CD4-positive, alpha-beta memory T cell (primary cell): ENCODE data around the gene KDM7A. TPM values are rescaled to one million over a fixed set of nuclear protein-coding genes. Genes with fewer than 3 reads are reported as not detected.
A peak's percentile ranks its signal among the peaks of the same experiment; 100 is the strongest.

Source experiments
- CTCF ChIA-PET: fragments of 350-600 bp; sonication (Branson Sonifier 250); formaldehyde crosslinking; loops from one replicate; lab custom pipeline; 2021; ENCODE audit warnings: inconsistent platforms; ENCODE audit not compliant: partially characterized antibody; lab: Charles Lee
- POLR2A ChIA-PET: fragments of 350-600 bp; sonication (Branson Sonifier 250); formaldehyde crosslinking; loops from one replicate; lab custom pipeline; 2021; ENCODE audit not compliant: partially characterized antibody; lab: Charles Lee
- DNase-seq, 5 donors: peaks; one replicate each; pipeline versions ENCODE4 v3.0.0 to v3.0.0-alpha.2; 2020 to 2022; ENCODE audit warnings: mixed read lengths in 1 of 5
- H3K27ac ChIP-seq: one replicate; pipeline ENCODE4 v1.7.0; 2013; ENCODE audit warnings: low read depth, low read length
- H3K27me3 ChIP-seq: 2 replicates; pipeline ENCODE4 v1.7.0; 2013; ENCODE audit warnings: mild to moderate bottlenecking, low read length, moderate library complexity; ENCODE audit not compliant: insufficient read depth
- H3K36me3 ChIP-seq: 2 replicates; pipeline ENCODE4 v1.7.0; 2013; ENCODE audit warnings: mild to moderate bottlenecking, low read length, moderate library complexity; ENCODE audit not compliant: insufficient read depth
- H3K4me1 ChIP-seq: 2 replicates; pipeline ENCODE4 v1.7.0; 2013; ENCODE audit warnings: mild to moderate bottlenecking, low read length, moderate library complexity; ENCODE audit not compliant: insufficient read depth
- H3K4me3 ChIP-seq, 2 donors: one replicate each; pipeline ENCODE4 v1.7.0; 2013; ENCODE audit warnings: low read length in 2 of 2, mild to moderate bottlenecking in 1 of 2
- H3K9me3 ChIP-seq, 2 donors: one replicate each; pipeline ENCODE4 v1.7.0; 2013; ENCODE audit warnings: low read length in 2 of 2, control low read depth in 1 of 2; ENCODE audit not compliant: control insufficient read depth in 1 of 2
- H3K27ac Mint-ChIP-seq, 7 donors: one replicate each; pipeline ENCODE4 v1.8.0; 2020 to 2021; ENCODE audit warnings: mixed read lengths in 7 of 7, mild to moderate bottlenecking in 6 of 7, inconsistent platforms in 3 of 7, moderate library complexity in 3 of 7
- H3K27me3 Mint-ChIP-seq, 2 donors: one replicate each; pipeline ENCODE4 v1.8.0; 2020 to 2021; ENCODE audit warnings: mixed read lengths in 2 of 2
- H3K36me3 Mint-ChIP-seq, 2 donors: one replicate each; pipeline ENCODE4 v1.8.0; 2020 to 2021; ENCODE audit warnings: mixed read lengths in 2 of 2, inconsistent platforms in 1 of 2, mild to moderate bottlenecking in 1 of 2
- H3K4me1 Mint-ChIP-seq, 4 donors: one replicate each; pipeline ENCODE4 v1.8.0; 2020 to 2021; ENCODE audit warnings: mixed read lengths in 4 of 4, mild to moderate bottlenecking in 1 of 4
- H3K4me3 Mint-ChIP-seq, 8 donors: one replicate each; pipeline ENCODE4 v1.8.0; 2020 to 2021; ENCODE audit warnings: mixed read lengths in 8 of 8, mild to moderate bottlenecking in 7 of 8, moderate library complexity in 6 of 8, inconsistent platforms in 3 of 8
- H3K9me3 Mint-ChIP-seq, 8 donors: one replicate each; pipeline ENCODE4 v1.8.0; 2020 to 2021; ENCODE audit warnings: mixed read lengths in 8 of 8, mild to moderate bottlenecking in 5 of 8, inconsistent platforms in 3 of 8, moderate library complexity in 1 of 8
- intact Hi-C: fragments of 100-400 bp; cut with micrococcal nuclease; formaldehyde crosslinking; loops from one replicate; pipeline ENCODE4 v1.15.1; 2023
- polyA plus RNA-seq, 2 donors: library from polyadenylated mRNA; unstranded; fragments of 300-500 nt; fragmentation: Illumina TruSeq; gene quantifications; one replicate each; pipeline ENCODE4 v1.2.3, GENCODE V29; 2021
- total RNA-seq, 2 experiments: library from RNA; stranded (reverse); gene quantifications; one replicate each; pipeline ENCODE4 v1.2.3, GENCODE V29; 2021

KDM7A gene
- total RNA-seq, result 10 to 100 TPM; 42.8 to 45.9 TPM
- 1 to 10 TPM; 3.3 to 4.4 TPM for polyA plus RNA-seq

- H3K36me3 ChIP-seq, result no peaks in the 10 kb centered on the region
- CTCF ChIA-PET, result interaction anchor here (0.7 to 3.9 kb wide), 11 partner anchors 11 to 300 kb away, joined by 3 to 29 read pairs (median 3); no protein-coding TSS in a partner anchor
- H3K36me3 Mint-ChIP-seq, result peaks cover 0 to 14% of the 10 kb centered on the region in 2 donors
- H3K4me3 ChIP-seq, result peak within 1 kb of the TSS; percentile 0 to 96
- DNase-seq, result peak; percentile 89 to 94 (median 92)
- no peaks in the 10 kb centered on the region for H3K9me3 ChIP-seq
- intact Hi-C loops, result loop anchor here (2.0 to 10.0 kb wide), 5 partner anchors 220 to 1082 kb away; partner anchors contain the start of genes MRPS33, NDUFB2 and SLC37A3
- peak within 1 kb of the TSS; percentile 87 to 94 (median 91) for H3K4me3 Mint-ChIP-seq
- H3K4me1 Mint-ChIP-seq, result peaks cover 19 to 42% (median 33%) of the 10 kb centered on the region in 4 donors
- no peaks in the 10 kb centered on the region for H3K27me3 ChIP-seq
- peaks cover 33% of the 10 kb centered on the region for H3K4me1 ChIP-seq
- POLR2A ChIA-PET, result interaction anchor here (0.6 to 5.4 kb wide), 39 partner anchors 8 to 1082 kb away, joined by 3 to 269 read pairs (median 5); partner anchors contain the start of genes LUC7L2, MKRN1, MRPS33 and PARP12
- peak within 1 kb of the TSS; percentile 85 for H3K27ac ChIP-seq
- H3K27ac Mint-ChIP-seq, result peak within 1 kb of the TSS; percentile 72 to 98 (median 94)
- peaks cover under 1 to 6% of the 10 kb centered on the region in 2 donors for H3K27me3 Mint-ChIP-seq
- peaks cover 0 to 2% (median 0%) of the 10 kb centered on the region in 8 donors for H3K9me3 Mint-ChIP-seq
Measured at GRCh38 chr7:140176811-140177702, at the start of gene KDM7A. Gene KDM7A, minus strand, starts transcription at chr7:140176983. Its CDS starts 46 bp downstream, at chr7:140176937.

DNA sequence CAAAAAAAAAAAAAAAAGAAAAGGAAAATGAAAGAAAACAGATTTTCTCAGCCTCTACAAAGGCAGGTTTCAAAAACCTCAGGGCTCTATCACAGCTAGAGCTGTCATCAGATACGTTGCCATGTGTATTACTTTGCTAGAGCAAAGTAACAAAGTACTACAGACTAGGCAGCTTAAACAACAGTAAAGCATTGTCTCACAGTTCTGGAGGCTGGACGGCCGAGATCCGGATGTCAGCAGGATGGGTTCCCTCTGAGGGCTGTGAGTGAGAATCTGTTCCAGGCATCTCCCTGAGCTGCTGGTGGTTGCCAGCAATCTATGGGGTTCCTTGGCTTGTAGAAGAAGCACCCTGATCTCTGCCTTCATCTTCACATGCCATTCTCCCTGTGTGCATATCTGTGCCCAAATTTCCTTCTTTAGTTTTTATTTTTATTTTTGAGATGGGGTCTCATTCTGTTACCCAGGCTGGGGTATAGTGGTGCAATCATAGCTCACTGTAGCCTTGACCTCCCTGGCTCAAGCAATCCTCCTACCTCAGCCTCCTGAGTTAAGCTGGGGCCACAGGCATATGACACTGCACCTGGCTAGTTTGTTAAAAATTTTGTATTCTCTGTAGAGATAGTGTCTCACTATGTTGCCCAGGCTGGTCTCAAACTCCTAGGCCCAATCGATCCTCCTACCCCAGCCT is 48.9 kb upstream of the KDM7A start:
- no peak overlapping the region for H3K27ac ChIP-seq

DNA sequence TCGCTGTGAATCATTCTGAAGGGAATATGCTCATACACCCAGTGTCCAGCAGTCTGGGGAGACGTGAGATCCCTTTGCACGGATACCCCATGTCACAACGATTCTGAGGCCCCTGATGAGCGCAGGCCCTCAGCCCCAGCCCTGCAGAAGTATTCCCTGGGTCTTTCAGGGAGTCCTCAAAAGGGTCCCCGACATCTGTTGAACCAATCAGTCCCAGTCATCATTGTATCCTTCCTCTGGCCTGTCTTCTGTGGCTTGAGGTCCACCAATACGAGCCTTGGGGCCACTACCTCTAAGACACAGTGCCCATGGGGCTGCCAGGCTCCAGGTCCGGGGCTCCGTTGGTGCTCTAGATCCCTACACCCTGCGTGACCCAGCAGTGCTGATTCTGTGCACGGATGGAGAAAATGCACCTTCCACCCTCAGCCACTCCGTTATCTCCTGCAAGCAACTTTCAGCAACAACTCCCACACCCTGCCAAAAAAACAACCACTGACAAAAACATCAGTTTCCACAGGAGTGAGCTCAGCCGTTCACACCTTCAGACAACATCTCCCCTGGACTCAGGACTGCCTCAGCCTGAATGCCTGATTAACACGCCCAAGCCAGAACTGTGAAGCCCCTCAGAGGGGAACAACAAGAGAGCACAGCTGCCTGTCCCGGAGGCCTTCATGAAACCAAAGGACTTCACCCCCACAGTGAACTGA is 46.9 kb upstream of the KDM7A start:
- no peak overlapping the region for H3K4me3 ChIP-seq
- CTCF ChIA-PET, result interaction anchor here (0.8 kb wide), 1 partner anchor 48 kb away, joined by 3 read pairs; no protein-coding TSS in a partner anchor
- no peaks in the 10 kb centered on the region for H3K27me3 ChIP-seq
- Mint-ChIP-seq H3K4me1 (peaks cover 22 to 47% (median 33%) of the 10 kb centered on the region in 4 donors), H3K27me3 (no peaks in the 10 kb centered on the region), H3K27ac (peak overlapping the region; percentile 54 to 91 (median 90)), H3K4me3 (peak overlapping the region in 7 of 8 donors; percentile 39 to 84 (median 68)), H3K36me3 (no peaks in the 10 kb centered on the region), H3K9me3 (peaks cover 0 to under 1% (median 0%) of the 10 kb centered on the region in 8 donors)
- intact Hi-C loops, result no loop called here
- no peaks in the 10 kb centered on the region for H3K9me3 ChIP-seq
- H3K36me3 ChIP-seq, result no peaks in the 10 kb centered on the region
- H3K4me1 ChIP-seq, result peaks cover 40% of the 10 kb centered on the region
- H3K27ac ChIP-seq, result no peak overlapping the region
- POLR2A ChIA-PET, result interaction anchor here (2.1 to 10.4 kb wide), 2 partner anchors 11 to 47 kb away, joined by 5 to 269 read pairs; partner anchors contain the start of gene KDM7A
- DNase-seq, result no peak

More for the DNA sequence above, 48.9 kb upstream of the KDM7A start:
- Histone ChIP-seq H3K9me3 (no peaks in the 10 kb centered on the region), H3K4me3 (no peak overlapping the region), H3K4me1 (peaks cover 51% of the 10 kb centered on the region), H3K27me3 (no peaks in the 10 kb centered on the region), H3K36me3 (no peaks in the 10 kb centered on the region)
- Mint-ChIP-seq H3K4me1 (peaks cover 33 to 60% (median 44%) of the 10 kb centered on the region in 4 donors), H3K36me3 (peaks cover 0 to under 1% of the 10 kb centered on the region in 2 donors), H3K27ac (peak overlapping the region; percentile 57 to 86 (median 79)), H3K27me3 (no peaks in the 10 kb centered on the region), H3K4me3 (peak overlapping the region in 5 of 8 donors; percentile 9 to 56 (median 33)), H3K9me3 (no peaks in the 10 kb centered on the region)
- ChIA-PET POLR2A (interaction anchor here (1.0 to 10.4 kb wide), 2 partner anchors 38 to 49 kb away, joined by 3 to 269 read pairs; partner anchors contain the start of gene KDM7A), CTCF (interaction anchor here (0.7 to 1.2 kb wide), 4 partner anchors 28 to 1246 kb away, joined by 3 to 4 read pairs (median 4); no protein-coding TSS in a partner anchor)
- DNase-seq, result peak in 1 of 5 donors; percentile 14
- intact Hi-C loops, result no loop called here

DNA sequence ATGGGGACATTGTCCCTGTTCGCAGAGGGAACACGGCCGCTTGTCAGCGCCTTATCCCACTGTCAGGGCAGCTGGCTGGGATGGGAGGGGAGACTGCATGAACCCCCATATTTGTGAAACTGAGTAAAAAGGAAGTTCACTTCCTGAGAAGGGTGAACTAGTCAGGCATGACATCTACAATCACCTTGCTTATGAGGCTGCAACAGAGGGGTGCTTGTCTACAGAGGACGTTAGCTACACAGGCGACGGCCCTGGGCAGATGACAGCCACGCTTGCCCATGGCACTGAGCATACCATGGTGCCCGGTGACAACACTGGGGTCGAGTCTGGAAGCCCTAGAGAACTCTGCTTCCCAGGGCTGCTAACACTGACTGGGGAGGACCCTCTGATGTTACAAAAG is 46.0 kb upstream of the KDM7A start:
- H3K27ac Mint-ChIP-seq, result peak overlapping the region in 3 of 7 donors; percentile 32 to 51 (median 36)
- Histone ChIP-seq H3K4me1 (peaks cover 40% of the 10 kb centered on the region), H3K27me3 (no peaks in the 10 kb centered on the region), H3K27ac (no peak overlapping the region), H3K4me3 (no peak overlapping the region), H3K36me3 (no peaks in the 10 kb centered on the region), H3K9me3 (peaks cover 0 to under 1% of the 10 kb centered on the region in 2 donors)
- H3K27me3 Mint-ChIP-seq, result no peaks in the 10 kb centered on the region
- intact Hi-C loops, result no loop called here
- CTCF ChIA-PET, result no interaction called here
- peaks cover 0 to 6% (median 0%) of the 10 kb centered on the region in 8 donors for H3K9me3 Mint-ChIP-seq
- POLR2A ChIA-PET, result interaction anchor here (1.5 to 10.4 kb wide), 3 partner anchors 10 to 47 kb away, joined by 3 to 269 read pairs (median 5); partner anchors contain the start of gene KDM7A
- peaks cover 22 to 41% (median 32%) of the 10 kb centered on the region in 4 donors for H3K4me1 Mint-ChIP-seq
- DNase-seq, result no peak
- H3K36me3 Mint-ChIP-seq, result no peaks in the 10 kb centered on the region
- peak overlapping the region in 1 of 8 donors; percentile 22 for H3K4me3 Mint-ChIP-seq

DNA sequence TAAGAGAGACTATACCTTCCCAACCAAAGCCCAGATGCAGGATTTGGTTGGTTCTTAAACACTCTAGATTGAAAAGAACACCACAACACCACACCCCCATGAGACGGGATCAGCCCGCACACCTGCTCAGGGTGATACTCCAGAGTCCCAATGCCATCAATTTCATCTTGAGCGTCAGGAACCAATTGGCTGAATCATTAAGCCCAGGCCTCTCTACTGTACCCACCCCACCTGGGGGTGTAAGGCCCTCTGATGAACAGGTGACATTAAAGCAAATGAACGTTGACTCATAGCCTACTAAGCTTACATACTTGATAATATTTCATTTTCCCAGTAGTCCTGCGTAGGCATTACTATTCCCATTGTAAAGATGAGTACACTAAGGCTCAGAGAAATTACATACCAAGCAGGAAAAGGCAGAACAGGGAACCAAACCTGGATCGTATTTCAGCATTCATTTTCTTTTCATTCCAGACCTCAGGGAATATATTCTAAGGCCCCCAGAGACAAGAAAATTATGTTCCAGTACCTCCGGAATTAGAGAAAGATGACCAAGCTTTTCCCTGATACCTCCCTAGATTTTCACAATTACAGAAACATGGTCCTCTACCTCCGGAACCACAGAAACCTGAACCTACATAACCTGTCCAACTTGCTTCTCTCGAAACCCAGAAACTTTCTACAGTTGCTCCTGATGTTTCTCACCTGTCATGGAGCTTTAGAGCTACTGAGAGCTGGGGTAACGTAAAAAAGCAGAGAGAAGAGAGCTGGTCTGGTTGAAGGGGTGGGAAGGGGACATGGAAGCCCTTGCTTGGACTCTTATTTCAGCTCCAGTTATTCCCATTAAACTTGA is 43.1 kb upstream of the KDM7A start:
- POLR2A ChIA-PET, result interaction anchor here (0.7 to 2.0 kb wide), 4 partner anchors 10 to 45 kb away, joined by 3 to 8 read pairs (median 5); no protein-coding TSS in a partner anchor

More for the DNA sequence above, 43.1 kb upstream of the KDM7A start:
- Histone ChIP-seq H3K36me3 (no peaks in the 10 kb centered on the region), H3K9me3 (peaks cover 0 to 2% of the 10 kb centered on the region in 2 donors), H3K4me3 (no peak overlapping the region), H3K4me1 (peaks cover 23% of the 10 kb centered on the region), H3K27ac (no peak overlapping the region), H3K27me3 (no peaks in the 10 kb centered on the region)
- H3K9me3 Mint-ChIP-seq, result peaks cover 0 to 7% (median 1%) of the 10 kb centered on the region in 8 donors
- intact Hi-C loops, result no loop called here
- CTCF ChIA-PET, result interaction anchor here (0.7 to 1.4 kb wide), 3 partner anchors 8 to 85 kb away, joined by 3 to 5 read pairs (median 3); no protein-coding TSS in a partner anchor
- H3K4me1 Mint-ChIP-seq, result peaks cover 21 to 32% (median 26%) of the 10 kb centered on the region in 4 donors
- DNase-seq, result no peak
- H3K4me3 Mint-ChIP-seq, result no peak overlapping the region
- H3K27me3 Mint-ChIP-seq, result no peaks in the 10 kb centered on the region
- H3K36me3 Mint-ChIP-seq, result peaks cover 0 to 4% of the 10 kb centered on the region in 2 donors
- H3K27ac Mint-ChIP-seq, result peak overlapping the region in 1 of 7 donors; percentile 35
